Activated CD4-positive, alpha-beta T cell treated with anti-CD3 and anti-CD28 coated beads, Interleukin-10, Interleukin-2, amounts not matched to agents 100 ng/mL and 50 ng/mL, durations not matched to agents 16 hours and 8 hours (primary cell): ENCODE measurements around the gene DCAF6.
A peak's percentile ranks its signal among the peaks of the same experiment; 100 is the strongest.
"Not testable (repeated sequence)": the region's sequence is repeated elsewhere in the genome, so short reads cannot be mapped to it uniquely, and the experiment has no call there.

Source experiments
- DNase-seq: peaks from one replicate; pipeline ENCODE4 v3.0.0-alpha.2; 2020

The DCAF6 gene

GRCh38 chr1:167924543-167925231 is 11.8 kb upstream of the DCAF6 start:
- DNase-seq: no peak

GRCh38 chr1:167926486-167926997 is 9.9 kb upstream of the DCAF6 start:
- DNase-seq: no peak

- DNase-seq: no peak
These were observed 9.3 kb upstream of the DCAF6 start for GRCh38 chr1:167927046-167927754.

GRCh38 chr1:167928457-167928852 is 8.0 kb upstream of the DCAF6 start:
- no peak for DNase-seq

- not testable (repeated sequence) for DNase-seq
These were observed 7.6 kb upstream of the DCAF6 start for GRCh38 chr1:167928919-167929318.

GRCh38 chr1:167929725-167930124 is 6.8 kb upstream of the DCAF6 start:
- DNase-seq: no peak

- DNase-seq: no peak
These were observed 2.7 kb upstream of the DCAF6 start for GRCh38 chr1:167933788-167934187.

- DNase-seq: peak; percentile 24
These were observed 1.9 kb upstream of the DCAF6 start for GRCh38 chr1:167934426-167935215.

GRCh38 chr1:167935216-167936067 is 1.0 kb upstream of the DCAF6 start:
- DNase-seq: peak; percentile 58

- peak; percentile 52 for DNase-seq
These were observed 636 bp downstream of the DCAF6 start, which contains the start of gene MPC2 for GRCh38 chr1:167936930-167937708. MPC2 (minus strand) TSS chr1:167937072; CDS start chr1:167935841, 1,231 bp downstream.

- DNase-seq: no peak
These were observed 1.2 kb downstream of the DCAF6 start for GRCh38 chr1:167937709-167938010.

GRCh38 chr1:167938080-167938636 is 1.7 kb downstream of the DCAF6 start:
- DNase-seq: no peak

GRCh38 chr1:167940264-167940663 is 3.8 kb downstream of the DCAF6 start:
- no peak for DNase-seq

GRCh38 chr1:167943541-167943940 is 7.1 kb downstream of the DCAF6 start:
- no peak for DNase-seq

GRCh38 chr1:167947733-167948132 is 11.2 kb downstream of the DCAF6 start:
- DNase-seq: no peak

GRCh38 chr1:167949785-167950184 is 13.3 kb downstream of the DCAF6 start:
- DNase-seq: no peak

GRCh38 chr1:167950569-167950968 is 14.1 kb downstream of the DCAF6 start:
- DNase-seq: no peak

GRCh38 chr1:167955915-167956314 is 19.4 kb downstream of the DCAF6 start:
- no peak for DNase-seq

- DNase-seq: no peak
These were observed 21.2 kb downstream of the DCAF6 start for GRCh38 chr1:167957710-167958109.

GRCh38 chr1:167964646-167965045 is 28.2 kb downstream of the DCAF6 start:
- no peak for DNase-seq

GRCh38 chr1:167966050-167966449 is 29.6 kb downstream of the DCAF6 start:
- DNase-seq: no peak
